ENCODE measurements around the gene TTLL10. TPM values are rescaled to one million over a fixed set of nuclear protein-coding genes. Genes with fewer than 3 reads are reported as not detected.
A peak's percentile ranks its signal among the peaks of the same experiment; 100 is the strongest.

TTLL10 gene
- total and polyA plus RNA-seq, 10 donors, result 0.02 to 0.34 (median 0.10) TPM; not detected in 6

- intact Hi-C loops (cut with DNase I; ENCODE audit: low total_unique reads), result no loop called here
- WGBS, 5 donors, result 92 to 97% (median 93%) methylated on average over 29 to 44 of the region's 44 CpGs
- Histone ChIP-seq H3K4me3 (no peak overlapping the region), H3K9me3 (no peaks in the 10 kb centered on the region), H3K27ac (no peak overlapping the region), H3K27me3 (replicated peaks in 1 of 7) (no peaks in the 10 kb centered on the region), H3K4me1 (peaks cover 13 to 66% (median 35%) of the 10 kb centered on the region in 6 donors), H3K36me3 (peaks cover 0 to 86% (median 73%) of the 10 kb centered on the region in 6 donors)
- TF ChIP-seq POLR2AphosphoS5 (IDR thresholded peaks at IDR 0.05) (no peak), CTCF (IDR thresholded peaks at IDR 0.05 in 8 of 11, conservative IDR thresholded peaks at IDR 0.05 in 3 of 11) (no peak), POLR2A (IDR thresholded peaks at IDR 0.05) (no peak)
- no peak for DNase-seq
These were observed 53.1 kb downstream of the TTLL10 start for GRCh38 chr1:1226566-1227362.

- WGBS, 5 donors, result 96 to 99% (median 98%) methylated on average over 12 to 25 of the region's 25 CpGs
- TF ChIP-seq POLR2A (IDR thresholded peaks at IDR 0.05), result no peak
- Histone ChIP-seq H3K9me3 (no peaks in the 10 kb centered on the region), H3K4me3 (no peak overlapping the region), H3K4me1 (peaks cover 13 to 66% (median 35%) of the 10 kb centered on the region in 6 donors), H3K36me3 (peaks cover 0 to 79% (median 67%) of the 10 kb centered on the region in 6 donors), H3K27me3 (replicated peaks in 1 of 7) (no peaks in the 10 kb centered on the region), H3K27ac (no peak overlapping the region)
- intact Hi-C loops (cut with DNase I; ENCODE audit: low total_unique reads), result no loop called here
- no peak for DNase-seq
These were observed 53.7 kb downstream of the TTLL10 start for GRCh38 chr1:1227386-1227785.

- H3K4me3 ChIP-seq, result no peak overlapping the region
- peaks cover 13 to 73% (median 42%) of the 10 kb centered on the region in 6 donors for H3K4me1 ChIP-seq
- intact Hi-C loops (cut with DNase I; ENCODE audit: low total_unique reads), result no loop called here
- no peaks in the 10 kb centered on the region for H3K27me3 ChIP-seq (replicated peaks in 1 of 7)
- peaks cover 0 to 73% (median 59%) of the 10 kb centered on the region in 6 donors for H3K36me3 ChIP-seq
- DNase-seq, result no peak
- TF ChIP-seq CTCF (IDR thresholded peaks at IDR 0.05 in 8 of 11, conservative IDR thresholded peaks at IDR 0.05 in 3 of 11), result no peak
- TF ChIP-seq POLR2A (IDR thresholded peaks at IDR 0.05), result no peak
- peak in 1 of 3 donors; percentile 24 for TF ChIP-seq POLR2AphosphoS5 (IDR thresholded peaks at IDR 0.05)
- no peak overlapping the region for H3K27ac ChIP-seq
- H3K9me3 ChIP-seq, result no peaks in the 10 kb centered on the region
- 89 to 98% (median 96%) methylated on average over 22 to 30 of the region's 30 CpGs for WGBS, 5 donors
These were observed 54.5 kb downstream of the TTLL10 start for GRCh38 chr1:1228187-1228586.

- no peak for DNase-seq
- intact Hi-C loops (cut with DNase I; ENCODE audit: low total_unique reads), result no loop called here
- 84 to 94% (median 87%) methylated on average over 24 to 28 of the region's 28 CpGs for WGBS, 5 donors
These were observed 55.1 kb downstream of the TTLL10 start for GRCh38 chr1:1228596-1229321.

GRCh38 chr1:1229770-1230169, 56.1 kb downstream of the TTLL10 start:
- Histone ChIP-seq H3K27me3 (replicated peaks in 1 of 7) (no peaks in the 10 kb centered on the region), H3K27ac (no peak overlapping the region), H3K36me3 (peaks cover 0 to 73% (median 50%) of the 10 kb centered on the region in 6 donors), H3K4me1 (peaks cover 13 to 89% (median 52%) of the 10 kb centered on the region in 6 donors), H3K9me3 (no peaks in the 10 kb centered on the region), H3K4me3 (peak overlapping the region in 3 of 8 donors; percentile 97 to 100 (median 99))
- DNase-seq, result no peak
- intact Hi-C loops (cut with DNase I; ENCODE audit: low total_unique reads), result no loop called here
- TF ChIP-seq CTCF (IDR thresholded peaks at IDR 0.05 in 8 of 11, conservative IDR thresholded peaks at IDR 0.05 in 3 of 11) (no peak), POLR2AphosphoS5 (IDR thresholded peaks at IDR 0.05) (peak in 1 of 3 donors; percentile 28)
- WGBS, 5 donors, result 81 to 93% (median 90%) methylated on average over 19 of the region's 19 CpGs

More at GRCh38 chr1:1228596-1229321, 55.1 kb downstream of the TTLL10 start:
- H3K36me3 ChIP-seq, result peaks cover 0 to 73% (median 53%) of the 10 kb centered on the region in 6 donors
- peaks cover 13 to 79% (median 48%) of the 10 kb centered on the region in 6 donors for H3K4me1 ChIP-seq
- no peaks in the 10 kb centered on the region for H3K27me3 ChIP-seq (replicated peaks in 1 of 7)
- H3K9me3 ChIP-seq, result no peaks in the 10 kb centered on the region
- TF ChIP-seq POLR2AphosphoS5 (IDR thresholded peaks at IDR 0.05) (peak in 1 of 3 donors; percentile 16), POLR2A (IDR thresholded peaks at IDR 0.05) (no peak)
- H3K4me3 ChIP-seq, result no peak overlapping the region
- H3K27ac ChIP-seq, result no peak overlapping the region

All from spleen (tissue), 11 donors.